ENCODE data around the gene CCDC82. TPM values are rescaled to one million over a fixed set of nuclear protein-coding genes. Genes with fewer than 3 reads are reported as not detected.

The CCDC82 gene
- total and polyA plus RNA-seq, 2 experiments from 2014 or later, result 17.3 TPM

GRCh38 chr11:96326959-96327358 lies 62.8 kb downstream of the CCDC82 start:
- DNase-seq (ENCODE audit: low read depth in 1 of 2, low spot score in 1 of 2), result no peak
- no peak overlapping the region for H3K27ac ChIP-seq
- H3K4me1 ChIP-seq (ENCODE audit: low read depth), result peaks cover 28% of the 10 kb centered on the region

GRCh38 chr11:96324912-96325311 lies 64.8 kb downstream of the CCDC82 start:
- peak in 1 of 2 donors; percentile 84 for DNase-seq (ENCODE audit: low read depth in 1 of 2, low spot score in 1 of 2)
- peaks cover 25% of the 10 kb centered on the region for H3K4me1 ChIP-seq (ENCODE audit: low read depth)
- H3K27me3 ChIP-seq, result no peaks in the 10 kb centered on the region
- H3K4me3 ChIP-seq, result no peak overlapping the region
- no peaks in the 10 kb centered on the region for H3K9me3 ChIP-seq (ENCODE audit: low read depth)
- TF ChIP-seq CTCF (IDR thresholded peaks at IDR 0.05; ENCODE audit: low read depth, low read length), result no peak
- no peaks in the 10 kb centered on the region for H3K36me3 ChIP-seq
- peak overlapping the region; percentile 67 for H3K27ac ChIP-seq

More at GRCh38 chr11:96326959-96327358, 62.8 kb downstream of the CCDC82 start:
- Histone ChIP-seq H3K4me3 (no peak overlapping the region), H3K27me3 (no peaks in the 10 kb centered on the region), H3K9me3 (ENCODE audit: low read depth) (no peaks in the 10 kb centered on the region), H3K36me3 (no peaks in the 10 kb centered on the region)
- no peak for TF ChIP-seq CTCF (IDR thresholded peaks at IDR 0.05; ENCODE audit: low read depth, low read length)

- peak overlapping the region; percentile 54 for H3K27ac ChIP-seq
- H3K4me1 ChIP-seq (ENCODE audit: low read depth), result peaks cover 15% of the 10 kb centered on the region
- no peaks in the 10 kb centered on the region for H3K36me3 ChIP-seq
- DNase-seq (ENCODE audit: low read depth in 1 of 2, low spot score in 1 of 2), result no peak
- no peak overlapping the region for H3K4me3 ChIP-seq
- H3K9me3 ChIP-seq (ENCODE audit: low read depth), result no peaks in the 10 kb centered on the region
- no peak for TF ChIP-seq CTCF (IDR thresholded peaks at IDR 0.05; ENCODE audit: low read depth, low read length)
- H3K27me3 ChIP-seq, result no peaks in the 10 kb centered on the region
These were observed 66.1 kb downstream of the CCDC82 start for GRCh38 chr11:96323642-96323985.

GRCh38 chr11:96322775-96323641 lies 66.7 kb downstream of the CCDC82 start:
- no peak for DNase-seq (ENCODE audit: low read depth in 1 of 2, low spot score in 1 of 2)
- no peaks in the 10 kb centered on the region for H3K9me3 ChIP-seq (ENCODE audit: low read depth)
- TF ChIP-seq CTCF (IDR thresholded peaks at IDR 0.05; ENCODE audit: low read depth, low read length), result no peak
- no peak overlapping the region for H3K4me3 ChIP-seq
- H3K27me3 ChIP-seq, result no peaks in the 10 kb centered on the region
- no peaks in the 10 kb centered on the region for H3K36me3 ChIP-seq
- peaks cover 17% of the 10 kb centered on the region for H3K4me1 ChIP-seq (ENCODE audit: low read depth)
- H3K27ac ChIP-seq, result peak overlapping the region; percentile 54

DNA sequence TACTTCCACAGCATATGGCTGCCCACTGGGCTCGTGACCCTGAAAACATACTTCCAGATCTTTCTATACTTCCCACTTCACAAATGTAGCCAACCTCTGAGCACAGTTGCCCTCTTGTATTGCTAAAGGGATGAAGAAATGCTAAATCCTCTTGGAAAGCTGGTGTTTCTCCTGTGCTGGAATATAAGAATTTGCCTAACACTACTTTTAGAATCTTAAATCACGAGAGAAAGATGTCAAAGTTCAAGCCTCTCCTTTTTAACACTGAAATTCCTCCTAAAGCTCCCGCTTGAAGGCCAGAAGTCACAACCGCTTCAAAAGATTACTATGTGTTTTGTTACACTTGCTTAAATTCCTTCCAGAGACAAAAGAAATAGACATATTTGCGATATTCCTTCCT lies 68.6 kb downstream of the CCDC82 start:
- no peak for TF ChIP-seq CTCF (IDR thresholded peaks at IDR 0.05; ENCODE audit: low read depth, low read length)
- H3K4me3 ChIP-seq, result no peak overlapping the region

More for the DNA sequence above, 68.6 kb downstream of the CCDC82 start:
- H3K27me3 ChIP-seq, result no peaks in the 10 kb centered on the region
- no peaks in the 10 kb centered on the region for H3K36me3 ChIP-seq
- no peaks in the 10 kb centered on the region for H3K9me3 ChIP-seq (ENCODE audit: low read depth)
- peaks cover 35% of the 10 kb centered on the region for H3K4me1 ChIP-seq (ENCODE audit: low read depth)
- DNase-seq (ENCODE audit: low read depth in 1 of 2, low spot score in 1 of 2), result no peak
- H3K27ac ChIP-seq, result no peak overlapping the region
